H1 (cell line): ENCODE measurements around the gene HAS3. TPM values are rescaled to one million over a fixed set of nuclear protein-coding genes. Genes with fewer than 3 reads are reported as not detected.

ENCODE experiments used
- ASH2L ChIP-seq: fragments of 200-600, 300-600 bp; sonication (generic); IDR thresholded peaks from one replicate; pipeline ENCODE4 v1.7.1; 2017; ENCODE audit warnings: low read length
- BRCA1 ChIP-seq: IDR thresholded peaks from 2 replicates; pipeline ENCODE4 v1.6.1; 2012; ENCODE audit warnings: low read depth, low read length, improper control_type of control experiment
- CREB1 ChIP-seq: IDR thresholded peaks from 2 replicates; pipeline ENCODE4 v1.6.1; 2012; ENCODE audit warnings: inconsistent platforms
- KDM4A ChIP-seq: IDR thresholded peaks from one replicate; pipeline ENCODE4 v1.7.1; 2012; ENCODE audit warnings: low read depth, mild to moderate bottlenecking, moderate library complexity, low read length, inconsistent platforms; ENCODE audit not compliant: severe bottlenecking
- PHF8 ChIP-seq: fragments of 200-600 bp; sonication (generic); conservative IDR thresholded peaks from 2 replicates; pipeline ENCODE4 v1.7.1; 2012; ENCODE audit warnings: low read depth, mild to moderate bottlenecking, inconsistent platforms, low read length, moderate library complexity
- TAF7 ChIP-seq: optimal IDR thresholded peaks from 2 replicates; pipeline ENCODE3; 2011; ENCODE audit warnings: low read depth, mild to moderate bottlenecking, inconsistent platforms, low read length, moderate library complexity, borderline replicate concordance
- TCF12 ChIP-seq: IDR thresholded peaks from 2 replicates; pipeline ENCODE4 v1.6.1; 2011; ENCODE audit warnings: low read depth, mild to moderate bottlenecking, low read length
- polyA plus RNA-seq, 7 experiments: library from polyadenylated mRNA; depleted of rRNA in 3 of 7; stranded (reverse) in 5 of 7; unstranded in 2 of 7; fragments of >200 nt in 5 of 7; fragments of 200-250 nt in 2 of 7; gene quantifications; 1 replicate in 5 of 7; 2 replicates in 1 of 7; 4 replicates in 1 of 7; pipeline versions ENCODE4 v1.2.1 to v1.2.3, GENCODE V29; 2011 to 2013; ENCODE audit warnings: missing spikeins in 2 of 7, mixed read lengths in 2 of 7
- total RNA-seq: library from RNA; stranded (reverse); fragmentation: NEBNext Ultra II Directional; extraction: Animal tissue kit (Norgen Biotek cat#: 25700); gene quantifications from 2 replicates; pipeline ENCODE4 v1.2.1, GENCODE V29; 2021
- TF ChIP-seq, protein P1 (sequence below): fragments of 300-600 bp; sonication (generic); IDR thresholded peaks from 2 replicates; pipeline ENCODE4 v1.7.1; 2012; ENCODE audit warnings: low read length, moderate library complexity, mild to moderate bottlenecking, inconsistent platforms; ENCODE audit not compliant: insufficient replicate concordance

Gene HAS3
- total and polyA plus RNA-seq, 2 of the 8 experiments (the other 6 are each of a cell fraction or from before 2014, with no cell fraction given): 32.1 to 69.6 TPM

DNA sequence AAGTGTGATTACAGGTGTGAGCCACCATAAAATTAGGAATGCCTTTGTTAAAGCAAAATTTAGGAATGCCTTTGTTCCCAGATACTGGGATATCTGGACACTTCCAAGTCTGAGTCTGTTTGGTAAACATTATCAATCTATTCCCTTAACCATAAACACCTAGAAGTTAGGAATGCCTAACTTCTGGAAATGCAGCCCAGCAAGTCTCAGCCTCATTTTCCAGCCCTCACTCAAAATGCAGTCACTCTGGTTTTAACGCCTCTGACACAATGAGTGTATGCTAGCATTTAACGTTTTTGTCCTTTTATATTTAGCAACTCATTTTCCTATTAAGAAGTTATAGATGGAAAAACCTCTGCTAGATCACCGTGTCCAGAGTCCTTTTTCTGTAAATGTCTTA is 34.4 kb upstream of the HAS3 start (continued):
- TF ChIP-seq CREB1: no peak
- no peak for TF ChIP-seq KDM4A
- no peak for TF ChIP-seq ASH2L
- TF ChIP-seq, protein P1, sequence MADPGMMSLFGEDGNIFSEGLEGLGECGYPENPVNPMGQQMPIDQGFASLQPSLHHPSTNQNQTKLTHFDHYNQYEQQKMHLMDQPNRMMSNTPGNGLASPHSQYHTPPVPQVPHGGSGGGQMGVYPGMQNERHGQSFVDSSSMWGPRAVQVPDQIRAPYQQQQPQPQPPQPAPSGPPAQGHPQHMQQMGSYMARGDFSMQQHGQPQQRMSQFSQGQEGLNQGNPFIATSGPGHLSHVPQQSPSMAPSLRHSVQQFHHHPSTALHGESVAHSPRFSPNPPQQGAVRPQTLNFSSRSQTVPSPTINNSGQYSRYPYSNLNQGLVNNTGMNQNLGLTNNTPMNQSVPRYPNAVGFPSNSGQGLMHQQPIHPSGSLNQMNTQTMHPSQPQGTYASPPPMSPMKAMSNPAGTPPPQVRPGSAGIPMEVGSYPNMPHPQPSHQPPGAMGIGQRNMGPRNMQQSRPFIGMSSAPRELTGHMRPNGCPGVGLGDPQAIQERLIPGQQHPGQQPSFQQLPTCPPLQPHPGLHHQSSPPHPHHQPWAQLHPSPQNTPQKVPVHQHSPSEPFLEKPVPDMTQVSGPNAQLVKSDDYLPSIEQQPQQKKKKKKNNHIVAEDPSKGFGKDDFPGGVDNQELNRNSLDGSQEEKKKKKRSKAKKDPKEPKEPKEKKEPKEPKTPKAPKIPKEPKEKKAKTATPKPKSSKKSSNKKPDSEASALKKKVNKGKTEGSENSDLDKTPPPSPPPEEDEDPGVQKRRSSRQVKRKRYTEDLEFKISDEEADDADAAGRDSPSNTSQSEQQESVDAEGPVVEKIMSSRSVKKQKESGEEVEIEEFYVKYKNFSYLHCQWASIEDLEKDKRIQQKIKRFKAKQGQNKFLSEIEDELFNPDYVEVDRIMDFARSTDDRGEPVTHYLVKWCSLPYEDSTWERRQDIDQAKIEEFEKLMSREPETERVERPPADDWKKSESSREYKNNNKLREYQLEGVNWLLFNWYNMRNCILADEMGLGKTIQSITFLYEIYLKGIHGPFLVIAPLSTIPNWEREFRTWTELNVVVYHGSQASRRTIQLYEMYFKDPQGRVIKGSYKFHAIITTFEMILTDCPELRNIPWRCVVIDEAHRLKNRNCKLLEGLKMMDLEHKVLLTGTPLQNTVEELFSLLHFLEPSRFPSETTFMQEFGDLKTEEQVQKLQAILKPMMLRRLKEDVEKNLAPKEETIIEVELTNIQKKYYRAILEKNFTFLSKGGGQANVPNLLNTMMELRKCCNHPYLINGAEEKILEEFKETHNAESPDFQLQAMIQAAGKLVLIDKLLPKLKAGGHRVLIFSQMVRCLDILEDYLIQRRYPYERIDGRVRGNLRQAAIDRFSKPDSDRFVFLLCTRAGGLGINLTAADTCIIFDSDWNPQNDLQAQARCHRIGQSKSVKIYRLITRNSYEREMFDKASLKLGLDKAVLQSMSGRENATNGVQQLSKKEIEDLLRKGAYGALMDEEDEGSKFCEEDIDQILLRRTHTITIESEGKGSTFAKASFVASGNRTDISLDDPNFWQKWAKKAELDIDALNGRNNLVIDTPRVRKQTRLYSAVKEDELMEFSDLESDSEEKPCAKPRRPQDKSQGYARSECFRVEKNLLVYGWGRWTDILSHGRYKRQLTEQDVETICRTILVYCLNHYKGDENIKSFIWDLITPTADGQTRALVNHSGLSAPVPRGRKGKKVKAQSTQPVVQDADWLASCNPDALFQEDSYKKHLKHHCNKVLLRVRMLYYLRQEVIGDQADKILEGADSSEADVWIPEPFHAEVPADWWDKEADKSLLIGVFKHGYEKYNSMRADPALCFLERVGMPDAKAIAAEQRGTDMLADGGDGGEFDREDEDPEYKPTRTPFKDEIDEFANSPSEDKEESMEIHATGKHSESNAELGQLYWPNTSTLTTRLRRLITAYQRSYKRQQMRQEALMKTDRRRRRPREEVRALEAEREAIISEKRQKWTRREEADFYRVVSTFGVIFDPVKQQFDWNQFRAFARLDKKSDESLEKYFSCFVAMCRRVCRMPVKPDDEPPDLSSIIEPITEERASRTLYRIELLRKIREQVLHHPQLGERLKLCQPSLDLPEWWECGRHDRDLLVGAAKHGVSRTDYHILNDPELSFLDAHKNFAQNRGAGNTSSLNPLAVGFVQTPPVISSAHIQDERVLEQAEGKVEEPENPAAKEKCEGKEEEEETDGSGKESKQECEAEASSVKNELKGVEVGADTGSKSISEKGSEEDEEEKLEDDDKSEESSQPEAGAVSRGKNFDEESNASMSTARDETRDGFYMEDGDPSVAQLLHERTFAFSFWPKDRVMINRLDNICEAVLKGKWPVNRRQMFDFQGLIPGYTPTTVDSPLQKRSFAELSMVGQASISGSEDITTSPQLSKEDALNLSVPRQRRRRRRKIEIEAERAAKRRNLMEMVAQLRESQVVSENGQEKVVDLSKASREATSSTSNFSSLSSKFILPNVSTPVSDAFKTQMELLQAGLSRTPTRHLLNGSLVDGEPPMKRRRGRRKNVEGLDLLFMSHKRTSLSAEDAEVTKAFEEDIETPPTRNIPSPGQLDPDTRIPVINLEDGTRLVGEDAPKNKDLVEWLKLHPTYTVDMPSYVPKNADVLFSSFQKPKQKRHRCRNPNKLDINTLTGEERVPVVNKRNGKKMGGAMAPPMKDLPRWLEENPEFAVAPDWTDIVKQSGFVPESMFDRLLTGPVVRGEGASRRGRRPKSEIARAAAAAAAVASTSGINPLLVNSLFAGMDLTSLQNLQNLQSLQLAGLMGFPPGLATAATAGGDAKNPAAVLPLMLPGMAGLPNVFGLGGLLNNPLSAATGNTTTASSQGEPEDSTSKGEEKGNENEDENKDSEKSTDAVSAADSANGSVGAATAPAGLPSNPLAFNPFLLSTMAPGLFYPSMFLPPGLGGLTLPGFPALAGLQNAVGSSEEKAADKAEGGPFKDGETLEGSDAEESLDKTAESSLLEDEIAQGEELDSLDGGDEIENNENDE: no peak
- no peak for TF ChIP-seq TAF7
- no peak for TF ChIP-seq TCF12
- no peak for TF ChIP-seq PHF8
- TF ChIP-seq BRCA1: no peak
- TF ChIP-seq, all 59 proteins: peak for 0
